Chondrocyte (in vitro differentiated cells): ENCODE data around the gene COL16A1. TPM values are rescaled to one million over a fixed set of nuclear protein-coding genes. Genes with fewer than 3 reads are reported as not detected.

ENCODE experiments used
- DNase-seq: peaks from one replicate; pipeline ENCODE4 v3.0.0; 2021; ENCODE audit warnings: mixed read lengths, low spot score
- H3K27ac Mint-ChIP-seq: one replicate; pipeline ENCODE4 v1.8.0; 2021; ENCODE audit warnings: mild to moderate bottlenecking, moderate library complexity, mixed read lengths; ENCODE audit not compliant: unreplicated experiment
- H3K27me3 Mint-ChIP-seq: 2 replicates; pipeline ENCODE4 v1.8.0; 2021; ENCODE audit warnings: low read depth, mixed read lengths
- H3K36me3 Mint-ChIP-seq: 2 replicates; pipeline ENCODE4 v1.8.0; 2021; ENCODE audit warnings: low read depth, mixed read lengths
- H3K4me1 Mint-ChIP-seq: 2 replicates; pipeline ENCODE4 v1.8.0; 2021; ENCODE audit warnings: low read depth, mild to moderate bottlenecking, mixed read lengths
- H3K4me3 Mint-ChIP-seq: one replicate; pipeline ENCODE4 v1.8.0; 2021; ENCODE audit warnings: mild to moderate bottlenecking, moderate library complexity, mixed read lengths; ENCODE audit not compliant: unreplicated experiment
- H3K9me3 Mint-ChIP-seq: 2 replicates; pipeline ENCODE4 v1.8.0; 2021; ENCODE audit warnings: low read depth, mixed read lengths
- CTCF ChIP-seq: fragments of 200-600 bp; sonication (generic); IDR thresholded peaks from 2 replicates; pipeline ENCODE4 v1.5.0; 2021; ENCODE audit warnings: antibody characterized with exemption, mild to moderate bottlenecking, moderate library complexity
- total RNA-seq: library from RNA; stranded (reverse); gene quantifications from 3 replicates; pipeline ENCODE4 v1.2.1, GENCODE V29; 2021

Gene COL16A1
- total RNA-seq, 1 donor from 2014 or later = 230 TPM

- DNase-seq = no peak
- H3K27ac Mint-ChIP-seq = peak overlapping the region; percentile 12
- peaks cover 49% of the 10 kb centered on the region for H3K4me1 Mint-ChIP-seq
- H3K27me3 Mint-ChIP-seq = no peaks in the 10 kb centered on the region
- TF ChIP-seq CTCF = peak; percentile 86
- H3K36me3 Mint-ChIP-seq = peaks cover 14% of the 10 kb centered on the region
- no peaks in the 10 kb centered on the region for H3K9me3 Mint-ChIP-seq
- H3K4me3 Mint-ChIP-seq = no peak overlapping the region
Measured at GRCh38 chr1:31663622-31664452, 40.0 kb downstream of the COL16A1 start.

GRCh38 chr1:31662463-31662862, 41.4 kb downstream of the COL16A1 start:
- DNase-seq = no peak
- no peaks in the 10 kb centered on the region for H3K9me3 Mint-ChIP-seq

GRCh38 chr1:31661856-31662255, 42.0 kb downstream of the COL16A1 start:
- Mint-ChIP-seq H3K4me1 (peaks cover 33% of the 10 kb centered on the region), H3K4me3 (no peak overlapping the region), H3K9me3 (no peaks in the 10 kb centered on the region), H3K27ac (no peak overlapping the region), H3K36me3 (peaks cover 26% of the 10 kb centered on the region), H3K27me3 (no peaks in the 10 kb centered on the region)
- no peak for DNase-seq
- TF ChIP-seq CTCF = no peak

More at GRCh38 chr1:31662463-31662862, 41.4 kb downstream of the COL16A1 start:
- H3K4me1 Mint-ChIP-seq = peaks cover 37% of the 10 kb centered on the region
- no peak overlapping the region for H3K4me3 Mint-ChIP-seq
- no peak for TF ChIP-seq CTCF
- no peaks in the 10 kb centered on the region for H3K27me3 Mint-ChIP-seq
- H3K27ac Mint-ChIP-seq = peak overlapping the region; percentile 12
- H3K36me3 Mint-ChIP-seq = peaks cover 22% of the 10 kb centered on the region

DNA sequence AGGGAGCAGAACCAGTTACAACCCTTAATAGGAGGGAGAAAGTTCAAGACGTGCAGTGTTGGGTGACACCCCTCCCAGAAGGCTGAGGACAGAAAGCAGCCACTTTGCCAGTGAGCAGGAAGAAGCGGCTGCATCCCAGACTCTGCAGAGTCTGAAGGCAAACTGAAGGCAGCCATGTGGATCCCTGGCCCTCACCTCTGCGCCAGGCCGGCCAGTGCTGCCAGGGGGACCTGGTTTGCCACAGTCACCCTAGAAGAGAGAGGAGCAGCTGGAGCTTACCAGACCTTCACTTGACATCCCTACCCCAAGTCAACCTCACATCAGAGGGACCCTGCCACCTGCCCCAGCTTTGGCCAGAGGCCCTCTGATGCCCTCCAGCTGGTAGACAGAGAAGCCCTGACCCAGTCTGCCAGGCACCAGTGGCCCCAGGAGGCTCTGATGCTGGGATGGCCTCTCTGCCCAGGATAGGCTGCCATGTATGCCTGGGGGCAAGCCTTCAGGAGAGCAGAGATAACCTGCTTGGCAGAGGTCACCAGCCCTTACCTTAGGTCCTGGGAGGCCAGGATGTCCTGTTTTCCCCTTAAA, 42.9 kb downstream of the COL16A1 start:
- H3K36me3 Mint-ChIP-seq = peaks cover 28% of the 10 kb centered on the region
- H3K4me3 Mint-ChIP-seq = no peak overlapping the region
- no peak overlapping the region for H3K27ac Mint-ChIP-seq
- H3K9me3 Mint-ChIP-seq = no peaks in the 10 kb centered on the region
- no peaks in the 10 kb centered on the region for H3K27me3 Mint-ChIP-seq
- H3K4me1 Mint-ChIP-seq = peaks cover 24% of the 10 kb centered on the region
- DNase-seq = no peak
- TF ChIP-seq CTCF = no peak

DNA sequence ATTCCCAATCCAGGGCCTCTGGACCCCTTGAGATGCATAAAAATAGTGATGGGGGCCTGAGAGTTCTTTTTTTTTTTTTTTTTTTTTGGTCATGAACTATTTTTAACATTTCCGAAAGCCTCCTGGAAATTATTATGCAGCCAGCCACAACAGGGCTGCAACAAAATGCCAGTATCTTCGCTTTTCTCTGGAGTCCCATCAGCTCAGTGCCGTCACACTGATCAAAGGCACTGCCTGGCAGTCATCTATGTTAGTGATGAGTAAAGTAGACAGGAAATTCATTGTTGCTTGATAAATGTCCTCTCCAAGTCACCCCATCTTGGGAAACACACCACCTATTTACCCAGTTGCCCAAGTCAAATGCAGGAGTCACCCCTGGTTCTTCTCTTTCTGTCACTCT, 43.9 kb downstream of the COL16A1 start:
- peaks cover 16% of the 10 kb centered on the region for H3K4me1 Mint-ChIP-seq
- H3K4me3 Mint-ChIP-seq = no peak overlapping the region
- no peak for DNase-seq
- peaks cover 32% of the 10 kb centered on the region for H3K36me3 Mint-ChIP-seq
- no peak overlapping the region for H3K27ac Mint-ChIP-seq
- H3K27me3 Mint-ChIP-seq = no peaks in the 10 kb centered on the region
- TF ChIP-seq CTCF = no peak
- no peaks in the 10 kb centered on the region for H3K9me3 Mint-ChIP-seq
